GM18526 (cell line): Measurements from ENCODE around the gene CPB2.

Source experiments
- POLR2A ChIP-seq: IDR thresholded peaks from 3 replicates; pipeline ENCODE4 v1.6.1; 2011; ENCODE audit not compliant: insufficient read length; ENCODE audit errors: extremely low read depth

CPB2 gene

GRCh38 chr13:46104868-46105267 lies at the start of gene CPB2:
TSS of gene CPB2 (minus strand) at chr13:46105033. CDS start at chr13:46105009, 24 bp downstream.
- no peak for TF ChIP-seq POLR2A

GRCh38 chr13:46154136-46154801 lies 49.4 kb upstream of the CPB2 start:
- TF ChIP-seq POLR2A: no peak

- TF ChIP-seq POLR2A: no peak
Measured at GRCh38 chr13:46152627-46153328, 47.9 kb upstream of the CPB2 start.

- TF ChIP-seq POLR2A: no peak
Measured at GRCh38 chr13:46150134-46150693, 45.4 kb upstream of the CPB2 start.

GRCh38 chr13:46149272-46150133 lies 44.7 kb upstream of the CPB2 start:
- no peak for TF ChIP-seq POLR2A

- no peak for TF ChIP-seq POLR2A
Measured at GRCh38 chr13:46146898-46147297, 42.1 kb upstream of the CPB2 start.

- no peak for TF ChIP-seq POLR2A
Measured at GRCh38 chr13:46145950-46146349, 41.1 kb upstream of the CPB2 start.

- TF ChIP-seq POLR2A: no peak
Measured at GRCh38 chr13:46145135-46145534, 40.3 kb upstream of the CPB2 start.

GRCh38 chr13:46143184-46143701 lies 38.4 kb upstream of the CPB2 start:
- TF ChIP-seq POLR2A: no peak

- TF ChIP-seq POLR2A: no peak
Measured at GRCh38 chr13:46142776-46143175, 37.9 kb upstream of the CPB2 start.

- TF ChIP-seq POLR2A: no peak
Measured at GRCh38 chr13:46140044-46140443, 35.2 kb upstream of the CPB2 start.

- TF ChIP-seq POLR2A: no peak
Measured at GRCh38 chr13:46137627-46138317, 32.9 kb upstream of the CPB2 start.

GRCh38 chr13:46136688-46137087 lies 31.9 kb upstream of the CPB2 start:
- TF ChIP-seq POLR2A: no peak

GRCh38 chr13:46134961-46135522 lies 30.2 kb upstream of the CPB2 start:
- TF ChIP-seq POLR2A: no peak
